HG03095 (cell line): ENCODE results near the gene TBCA.
A peak's percentile ranks its signal among the peaks of the same experiment; 100 is the strongest.

Experiments
- ATAC-seq: cut with Tn5 transposase; IDR thresholded peaks from one replicate; pipeline ENCODE4 v1.9.1; 2021; ENCODE audit warnings: moderate library complexity; ENCODE audit not compliant: unreplicated experiment

The TBCA gene, protein sequence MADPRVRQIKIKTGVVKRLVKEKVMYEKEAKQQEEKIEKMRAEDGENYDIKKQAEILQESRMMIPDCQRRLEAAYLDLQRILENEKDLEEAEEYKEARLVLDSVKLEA

DNA sequence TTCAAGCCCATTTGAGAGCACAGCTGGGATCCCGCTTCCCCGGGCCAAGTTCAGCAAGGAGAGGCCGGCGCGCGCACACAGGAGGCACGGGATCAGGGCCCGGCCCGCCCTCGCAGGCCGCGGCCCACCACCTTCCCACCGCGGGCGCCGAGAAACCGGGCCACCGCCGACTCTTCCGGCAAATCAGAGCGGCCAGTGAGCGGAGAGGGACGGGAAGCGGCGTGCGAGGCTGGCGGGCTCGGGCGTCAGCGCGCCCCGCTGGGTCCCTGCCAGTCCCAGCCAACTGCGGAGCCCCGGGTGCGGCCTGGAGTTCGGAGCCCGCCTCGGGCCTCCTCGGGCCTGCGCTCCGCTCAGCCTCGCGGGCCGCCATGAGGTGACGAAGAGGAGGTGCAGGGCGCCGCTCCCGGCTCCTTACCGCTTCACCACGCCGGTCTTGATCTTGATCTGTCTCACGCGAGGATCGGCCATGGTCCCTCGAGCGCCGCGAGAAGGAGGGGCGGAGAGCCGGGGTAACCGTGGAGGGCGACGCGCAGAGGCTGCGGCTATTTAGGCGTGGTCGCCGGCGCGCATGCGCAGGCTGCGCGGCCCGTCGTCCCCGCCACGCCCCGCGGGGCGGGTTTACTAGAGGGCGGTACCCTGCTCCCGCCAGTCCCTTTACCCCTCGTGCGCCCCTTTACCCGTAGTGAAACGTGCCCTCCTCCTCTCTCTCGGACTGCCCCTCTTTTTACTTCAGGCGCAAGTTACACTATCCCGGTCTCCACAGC is at the start of gene TBCA:
Gene TBCA (minus strand): TSS at position 550 of the 764 bp plus-strand sequence. CDS start 82 bp downstream, at position 468.
- ATAC-seq = peak; percentile 92

DNA sequence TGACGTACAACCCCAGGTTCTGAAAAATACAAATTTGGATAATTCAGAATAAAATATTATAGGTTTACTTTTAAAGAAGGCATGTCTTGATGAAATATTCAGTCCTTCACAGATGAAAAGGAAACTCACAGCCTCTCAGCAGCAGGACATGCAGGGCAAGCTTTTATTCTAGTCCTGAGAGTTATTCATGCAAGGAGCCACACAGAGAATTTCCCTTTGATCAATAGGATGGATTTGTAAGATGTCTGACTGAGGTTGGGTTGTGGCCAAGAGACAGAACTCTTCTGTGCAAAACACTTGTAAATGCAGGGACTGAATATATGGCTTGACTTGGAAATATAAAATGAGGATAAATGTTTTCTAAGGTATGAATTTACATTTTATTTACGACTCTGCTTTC is 48.8 kb upstream of the TBCA start:
- no peak for ATAC-seq

DNA sequence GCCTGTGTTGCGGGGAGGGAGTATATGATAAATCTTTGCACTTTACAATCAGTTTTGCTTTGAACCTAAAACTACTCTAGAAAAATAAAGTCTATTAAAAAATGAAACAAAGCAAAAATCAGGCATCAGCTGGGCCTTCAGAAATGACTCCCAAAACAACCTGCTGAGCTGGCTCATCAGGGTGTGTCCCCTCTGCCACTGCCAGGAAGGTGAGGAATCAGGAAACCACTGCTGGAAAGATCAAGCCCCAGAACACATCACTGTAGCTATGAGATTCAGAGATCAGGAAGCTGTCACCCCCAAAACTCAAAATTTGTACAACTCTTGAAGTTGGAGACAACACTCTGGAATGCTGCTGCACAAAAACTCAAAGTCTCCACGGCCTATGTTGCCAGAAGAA is 40.5 kb upstream of the TBCA start:
- no peak for ATAC-seq

DNA sequence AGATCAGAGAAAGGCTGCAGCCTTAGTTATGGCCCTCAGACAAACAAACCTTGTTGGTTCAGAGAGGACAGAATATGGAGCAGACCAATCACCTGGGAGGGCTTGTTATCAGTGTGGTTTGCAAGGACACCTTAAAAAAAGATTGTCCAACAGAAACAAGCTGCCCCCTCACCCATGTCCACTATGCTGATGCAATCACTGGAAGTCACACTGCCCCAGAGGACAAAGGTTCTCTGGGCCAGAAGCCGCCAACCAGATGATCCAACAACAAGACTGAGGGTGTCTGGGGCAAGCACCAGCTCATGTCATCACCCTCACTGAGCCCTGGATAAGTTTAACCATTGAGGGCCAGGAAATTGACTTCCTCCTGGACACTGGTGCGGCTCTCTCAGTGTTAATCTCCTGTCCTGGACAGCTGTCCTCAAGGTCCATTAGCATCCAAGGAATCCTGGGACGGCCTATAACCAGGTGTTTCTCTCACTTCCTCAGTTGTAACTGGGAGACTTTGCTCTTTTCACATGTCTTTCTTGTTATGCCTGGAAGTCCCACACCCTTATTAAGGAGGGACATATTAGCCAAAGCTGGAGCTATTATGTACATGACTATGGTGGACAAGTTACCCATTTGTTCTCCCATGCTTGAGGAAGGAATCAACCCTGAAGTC is 36.9 kb upstream of the TBCA start:
- ATAC-seq = no peak

DNA sequence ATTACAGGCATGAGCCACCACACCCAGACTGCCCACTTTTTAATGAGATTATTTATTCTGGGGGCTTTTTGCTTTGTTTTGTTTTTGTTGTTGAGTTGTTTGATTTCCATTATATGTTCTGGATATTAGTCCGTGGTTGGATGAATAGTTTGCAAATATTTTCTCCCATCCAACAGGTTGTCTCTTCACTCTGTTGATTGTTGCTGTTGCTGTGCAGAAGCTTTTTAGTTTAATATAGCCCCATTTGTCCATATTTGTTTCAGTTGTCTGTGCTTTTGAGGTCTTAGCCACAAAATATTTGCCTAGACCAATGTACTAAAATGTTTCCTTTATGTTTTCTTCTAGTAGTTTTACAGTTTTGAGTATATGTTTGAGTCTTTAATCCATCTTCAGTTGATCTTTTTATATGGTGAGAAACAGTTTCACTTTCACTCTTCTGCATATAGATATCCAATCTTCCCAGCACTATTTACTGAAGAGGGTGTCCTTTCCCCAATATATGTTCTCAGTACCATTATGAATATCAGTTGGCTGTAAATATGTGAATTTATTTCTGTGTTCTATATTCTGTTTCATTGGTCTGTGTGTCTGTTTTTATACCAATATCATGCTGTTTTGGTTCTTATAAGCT is 30.2 kb upstream of the TBCA start:
- ATAC-seq = no peak

DNA sequence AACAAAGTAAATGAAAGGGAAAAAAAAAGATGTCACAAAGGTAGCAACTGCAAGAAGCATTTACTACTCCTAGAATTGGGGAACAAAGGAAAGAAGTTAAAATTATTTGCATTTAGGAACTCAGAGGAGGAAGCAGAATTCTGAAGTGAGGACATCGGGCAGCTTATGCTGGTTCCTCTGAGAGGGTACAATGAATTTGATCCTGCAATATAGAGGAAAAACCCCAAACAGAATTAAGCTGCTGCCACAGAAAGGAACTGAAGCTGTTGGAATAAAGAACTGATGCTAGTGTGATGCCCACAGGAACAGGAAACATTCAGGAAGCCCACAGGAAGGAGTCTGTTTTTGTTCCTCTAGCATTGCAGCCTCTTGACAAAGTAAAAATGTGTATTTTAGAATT is 22.3 kb upstream of the TBCA start:
- no peak for ATAC-seq

DNA sequence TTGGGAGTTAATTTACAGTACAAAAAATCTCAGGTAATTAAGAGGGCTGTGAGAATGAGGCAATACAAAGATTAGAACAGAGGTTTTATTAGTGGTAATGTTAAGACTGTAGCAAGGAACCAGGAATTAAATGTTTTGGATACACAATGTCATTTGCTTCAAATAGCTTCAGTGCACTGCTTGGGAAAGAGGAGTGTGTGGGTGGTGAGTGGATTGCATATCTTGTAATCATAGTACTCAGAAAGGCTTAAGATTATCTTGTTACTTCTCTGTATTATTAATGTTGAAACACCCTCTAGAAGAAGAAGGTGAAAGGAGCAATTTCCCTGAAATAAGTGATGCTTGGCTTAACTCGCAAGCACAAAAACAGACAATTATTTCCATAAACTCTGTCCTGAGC is 21.0 kb upstream of the TBCA start:
- ATAC-seq = no peak

DNA sequence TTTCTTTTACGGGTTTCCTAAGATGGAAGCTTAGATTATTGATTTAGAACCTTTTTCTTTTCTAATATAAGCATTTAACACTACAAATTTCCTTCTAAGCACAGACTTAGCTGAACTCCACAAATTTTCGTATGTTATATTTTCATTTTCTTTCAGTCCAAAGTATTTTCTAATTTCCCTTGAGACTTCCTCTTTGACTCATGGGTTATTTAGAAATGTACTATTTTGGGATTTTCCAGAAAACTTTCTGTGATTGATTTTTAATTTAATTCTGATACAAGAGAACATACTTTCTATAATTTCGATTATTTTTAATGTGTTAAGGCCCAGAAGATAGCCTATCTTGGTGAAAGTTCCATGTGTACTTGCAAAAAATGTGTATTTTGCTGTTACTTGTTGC is 19.7 kb upstream of the TBCA start:
- no peak for ATAC-seq

DNA sequence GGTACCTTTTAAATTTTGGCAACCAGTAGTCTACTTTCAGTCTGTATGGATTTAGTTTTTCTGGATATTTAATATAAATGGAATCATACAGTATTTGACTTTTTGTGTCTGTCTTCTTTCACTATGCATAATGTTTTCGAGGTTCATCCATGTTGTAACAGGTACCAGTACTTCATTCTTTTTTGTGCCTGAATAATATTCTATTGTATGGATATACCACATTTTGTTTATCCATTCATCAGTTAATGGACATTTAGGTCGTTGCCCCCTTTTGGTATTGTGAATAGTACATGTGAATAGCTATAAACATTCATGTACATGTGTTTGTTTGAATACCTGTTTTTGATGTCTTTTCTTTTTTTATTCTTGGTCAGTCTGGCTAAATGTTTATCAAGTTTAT is 19.1 kb upstream of the TBCA start:
- no peak for ATAC-seq

DNA sequence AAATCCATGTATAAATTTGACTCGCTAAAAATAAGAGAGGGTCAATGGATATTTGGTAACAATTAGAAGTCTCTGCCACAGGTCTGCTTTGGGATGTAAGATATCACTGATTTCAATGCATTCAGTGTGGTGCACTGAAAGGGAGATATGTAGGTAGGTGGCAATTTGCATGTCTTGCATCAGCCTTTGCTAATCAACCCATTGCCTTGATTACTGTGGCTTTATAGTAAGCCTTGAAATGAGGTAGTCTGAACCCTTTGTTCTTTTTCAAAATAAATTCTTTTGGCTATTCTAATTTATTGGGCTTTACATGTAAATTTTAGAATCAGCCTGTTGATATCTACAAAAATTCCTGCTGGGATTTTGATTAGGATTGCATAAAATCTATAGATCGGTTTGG is 15.8 kb upstream of the TBCA start:
- no peak for ATAC-seq

DNA sequence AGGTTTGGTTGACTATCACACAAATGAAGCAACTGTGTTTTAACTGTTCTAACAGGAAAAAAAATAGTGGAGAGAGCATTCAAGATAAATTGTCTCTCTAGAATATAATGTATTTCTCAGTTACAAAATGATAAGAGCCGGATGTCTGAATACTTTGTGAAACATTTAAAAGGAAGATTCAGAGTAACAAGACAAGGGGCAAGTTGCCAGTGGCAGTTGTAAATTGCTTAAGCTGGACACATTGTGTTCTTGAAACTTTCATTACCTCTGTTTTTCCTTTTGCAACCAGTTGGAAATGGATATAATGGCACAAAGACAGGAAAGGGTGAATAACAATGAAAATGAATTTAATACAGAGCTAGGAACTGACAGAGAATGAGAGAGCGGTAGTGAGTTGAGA is 15.2 kb upstream of the TBCA start:
- no peak for ATAC-seq

DNA sequence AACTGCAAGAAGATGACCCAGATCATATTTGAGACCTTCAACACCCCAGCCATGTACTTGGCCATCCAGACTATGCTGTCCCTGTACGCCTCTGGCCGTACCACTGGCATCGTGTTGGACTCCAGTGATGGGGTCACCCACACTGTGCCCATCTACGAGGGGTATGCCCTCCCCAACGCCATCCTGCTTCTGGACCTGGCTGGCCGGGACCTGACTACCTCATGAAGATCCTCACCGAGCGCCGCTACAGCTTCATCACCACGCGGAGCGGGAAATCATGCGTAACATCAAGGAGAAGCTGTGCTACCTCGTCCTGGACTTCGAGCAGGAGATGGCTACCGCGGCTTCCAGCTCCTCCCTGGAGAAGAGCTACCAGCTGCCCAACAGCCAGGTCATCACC is 9.1 kb upstream of the TBCA start:
- ATAC-seq = no peak

DNA sequence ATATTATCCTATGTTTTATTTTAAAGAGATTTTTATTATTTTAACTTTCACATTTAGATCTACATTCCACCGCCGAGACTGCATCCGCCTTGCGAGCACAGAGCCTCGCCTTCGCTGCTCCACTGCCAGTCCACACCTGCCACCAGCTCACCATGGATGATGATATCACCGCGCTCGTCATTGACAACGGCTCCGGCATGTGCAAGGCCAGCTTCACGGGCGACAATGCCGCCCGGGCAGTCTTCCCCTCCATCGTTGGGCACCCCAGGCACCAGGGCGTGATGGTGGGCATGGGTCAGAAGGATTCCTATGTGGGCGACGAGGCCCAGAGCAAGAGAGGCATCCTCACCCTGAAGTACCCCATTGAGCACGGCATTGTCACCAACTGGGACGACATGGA is 8.6 kb upstream of the TBCA start:
- no peak for ATAC-seq

DNA sequence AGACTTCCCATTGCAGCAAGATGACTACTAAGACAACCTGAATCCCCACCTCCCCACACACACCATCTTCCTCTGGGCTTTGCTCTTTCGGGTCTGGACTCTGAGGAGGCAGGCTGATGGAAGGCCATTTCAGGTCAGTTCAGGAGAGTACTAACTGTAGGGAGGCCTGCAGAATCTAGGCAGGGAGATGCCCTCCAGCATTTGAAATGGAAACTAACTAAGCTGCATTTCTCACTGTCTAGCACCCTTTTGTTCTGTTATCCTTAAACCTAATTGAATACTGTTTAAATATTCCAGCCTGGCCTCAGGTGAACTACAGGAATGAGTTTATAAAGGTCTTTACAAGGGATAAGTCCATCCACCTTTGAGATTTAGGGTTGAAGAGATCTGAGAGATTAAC is 4.9 kb upstream of the TBCA start:
- ATAC-seq = no peak

DNA sequence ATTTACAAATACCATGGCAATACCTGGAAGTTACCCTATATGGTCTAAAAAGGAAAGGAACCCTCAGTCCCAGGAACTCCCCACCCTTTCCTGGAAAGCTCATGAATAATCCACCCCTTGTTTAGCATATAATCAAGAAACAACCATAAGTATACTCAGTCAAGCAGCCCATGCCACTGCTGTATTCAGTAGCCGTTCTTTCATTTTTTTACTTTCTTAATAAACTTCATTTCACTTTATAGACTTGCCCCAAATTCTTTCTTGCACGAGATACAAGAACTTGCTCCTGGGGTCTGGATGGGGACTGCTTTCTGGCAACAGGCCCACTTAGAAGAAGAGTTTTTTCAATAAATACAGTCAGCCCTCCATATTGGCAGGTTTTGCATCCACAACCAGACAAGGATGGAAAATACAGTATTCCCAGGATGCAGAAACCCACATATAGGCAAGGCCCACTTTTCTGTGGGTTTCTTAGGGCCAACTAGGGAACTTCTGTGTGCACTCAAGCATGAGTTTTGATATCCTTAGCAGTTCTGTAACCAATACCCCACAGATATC is 2.8 kb upstream of the TBCA start:
- ATAC-seq = no peak

DNA sequence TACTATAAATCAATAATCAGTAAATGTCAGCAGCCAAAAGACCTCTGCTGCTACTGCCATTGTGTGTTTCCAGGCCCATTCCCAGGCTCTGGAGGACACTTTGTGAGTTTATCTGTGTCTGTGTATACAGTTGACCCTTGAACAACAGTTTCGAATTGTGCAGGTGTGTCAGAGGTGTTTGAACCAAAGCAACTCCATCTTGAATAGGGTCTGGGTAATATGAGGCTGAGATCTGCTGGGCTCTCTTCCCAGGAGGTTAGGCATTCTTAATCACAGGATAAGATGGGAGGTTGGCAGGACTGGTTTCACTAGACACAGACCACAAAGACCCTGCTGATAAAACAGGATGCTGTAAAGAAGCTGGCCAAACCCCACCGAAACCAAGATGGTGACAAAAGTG is 2.3 kb upstream of the TBCA start:
- ATAC-seq = no peak

DNA sequence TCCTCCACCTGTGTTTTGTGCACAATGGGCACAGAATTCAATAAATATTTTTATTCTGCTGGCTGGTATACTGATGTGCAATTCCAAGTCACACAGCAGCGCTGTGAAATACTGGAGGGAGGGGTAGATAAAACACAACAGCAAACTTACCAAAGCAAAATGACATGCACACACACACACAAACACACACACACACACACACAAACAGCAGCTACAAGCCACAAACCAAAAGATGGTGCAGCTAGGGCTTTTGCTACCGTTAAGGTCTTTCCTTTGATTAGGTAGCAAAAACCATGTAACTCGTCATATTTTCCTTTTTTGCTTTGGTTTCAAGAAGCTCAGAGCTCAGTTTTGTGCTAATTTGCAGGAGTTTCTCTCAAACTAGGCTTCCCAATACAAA is 1.8 kb upstream of the TBCA start:
- no peak for ATAC-seq

DNA sequence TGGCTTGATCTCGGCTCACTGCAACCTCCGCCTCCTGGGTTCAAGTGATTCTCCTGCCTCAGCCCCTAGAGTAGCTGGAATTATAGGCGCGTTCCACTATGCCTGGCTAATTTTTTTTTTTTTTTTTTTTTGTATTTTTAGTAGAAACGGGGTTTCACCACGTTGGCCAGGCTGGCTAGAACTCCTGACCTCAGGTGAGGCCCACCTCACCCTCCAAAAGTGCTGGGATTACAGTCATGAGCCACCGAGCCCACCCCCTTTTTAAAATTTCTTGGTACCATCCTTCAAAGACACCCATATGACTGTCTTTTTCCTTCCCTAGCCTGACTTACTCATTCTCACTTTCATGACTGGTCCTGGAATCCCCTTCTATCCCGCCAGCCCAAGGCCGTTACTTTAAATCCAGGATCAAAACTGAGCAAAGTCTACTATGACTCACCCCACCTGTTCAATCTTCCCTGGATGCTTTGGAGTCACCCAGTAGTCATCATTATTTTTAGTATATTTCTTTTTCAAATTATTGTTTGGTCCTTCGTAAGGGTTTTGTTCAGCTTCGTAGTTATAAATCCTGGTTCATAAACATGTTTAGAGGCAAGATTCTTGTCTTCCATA is 1.2 kb upstream of the TBCA start:
- ATAC-seq = no peak

DNA sequence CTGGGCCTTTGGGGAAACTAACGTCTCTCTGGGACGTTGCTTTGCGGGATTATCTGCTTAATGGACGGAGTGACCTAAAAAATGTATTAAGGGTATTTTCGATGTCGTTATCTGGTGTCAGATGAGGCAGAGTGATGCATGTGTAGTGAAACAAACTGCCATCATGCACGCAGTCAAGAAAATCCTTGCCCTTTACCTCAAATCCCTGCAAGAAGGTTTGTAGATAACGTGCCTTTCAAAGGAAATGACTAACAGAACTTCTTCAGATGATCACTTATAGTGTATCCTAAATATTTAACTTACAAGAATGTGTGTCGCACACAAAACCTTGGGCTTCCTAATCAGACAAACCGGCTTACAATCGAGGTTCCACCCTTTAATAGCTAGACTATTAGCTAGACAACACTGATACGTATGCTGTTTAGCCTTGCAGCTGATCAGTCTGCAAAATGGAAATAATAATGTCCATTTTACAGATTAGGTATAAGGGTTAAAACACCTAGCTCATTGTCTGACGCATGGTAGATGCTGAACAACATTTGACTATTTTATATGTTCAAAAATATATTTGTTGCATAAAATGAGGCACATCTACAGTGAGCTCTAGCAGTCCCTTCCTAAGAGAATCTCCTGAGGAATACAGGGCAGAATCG is 541 bp upstream of the TBCA start:
- ATAC-seq = no peak

DNA sequence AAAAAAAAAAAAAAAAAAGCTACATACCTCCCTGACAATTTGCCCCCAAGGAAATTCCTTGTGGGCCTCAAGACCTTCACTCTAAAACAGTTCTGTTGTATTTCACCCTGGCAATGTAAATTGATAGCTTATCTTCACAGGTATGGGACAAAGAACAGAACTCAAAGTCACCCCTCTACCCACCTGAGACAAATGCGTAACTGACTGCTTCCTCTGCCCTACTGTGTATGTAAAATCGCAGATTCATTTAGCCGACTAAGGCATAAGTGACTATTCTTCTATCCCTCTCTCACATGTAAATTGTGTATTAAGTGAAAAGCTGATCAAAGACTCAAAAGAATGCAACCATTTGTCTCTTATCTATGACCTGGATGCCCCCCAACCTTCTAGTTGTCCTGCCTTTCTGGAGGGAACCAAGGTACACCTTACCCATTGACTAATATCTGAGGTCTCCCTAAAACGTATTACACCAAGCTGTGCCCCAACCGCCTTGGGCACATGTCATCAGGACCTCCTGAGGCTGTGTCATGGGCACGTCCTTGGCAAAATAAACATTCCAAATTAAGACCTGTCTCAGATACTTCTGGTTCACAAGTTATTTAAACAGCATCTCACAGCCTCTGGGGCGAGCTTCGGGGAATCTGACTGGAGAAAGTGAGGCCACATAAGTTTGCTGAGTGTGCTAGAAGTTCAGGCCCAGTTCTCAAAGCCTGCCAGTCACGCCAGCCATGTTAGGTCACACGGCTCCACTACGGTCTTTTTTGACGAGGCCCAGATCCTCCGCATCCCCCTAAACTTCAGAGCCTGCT is 954 bp downstream of the TBCA start:
- no peak for ATAC-seq
